Right lobe of liver (tissue), 6 donors: ENCODE data around the gene RASGRP3. TPM values are rescaled to one million over a fixed set of nuclear protein-coding genes. Genes with fewer than 3 reads are reported as not detected.

Experiments used
- ATAC-seq, 4 donors: fragments of 200-7000 bp; cut with Tn5 transposase; one replicate each; pipeline ENCODE4 v1.9.1; 2020; ENCODE audit warnings: mild to moderate bottlenecking in 4 of 4, moderate library complexity in 4 of 4
- DNase-seq, 3 donors: peaks; one replicate each; pipeline ENCODE4 v3.0.0-alpha.2; 2020
- H3K27ac ChIP-seq, 3 donors: fragments of 200-600 bp; one replicate each; pipeline ENCODE4 v1.8.0; 2022
- H3K27me3 ChIP-seq, 2 donors: fragments of 200-600 bp; one replicate each; pipeline ENCODE4 v1.8.0; 2022
- H3K36me3 ChIP-seq, 4 donors: fragments of 200-600 bp; sonication (generic) in 1 of 4; one replicate each; pipeline versions ENCODE4 v1.5.1 to v1.8.0; 2017 to 2022; ENCODE audit warnings: control low read depth in 1 of 4
- H3K4me1 ChIP-seq, 4 donors: fragments of 200-600 bp; sonication (generic) in 1 of 4; one replicate each; pipeline versions ENCODE4 v1.5.1 to v1.8.0; 2017 to 2022; ENCODE audit warnings: control low read depth in 1 of 4
- H3K4me3 ChIP-seq, 3 donors: fragments of 200-600 bp; one replicate each; pipeline ENCODE4 v1.8.0; 2022
- H3K9me3 ChIP-seq, 4 donors: fragments of 200-600 bp; sonication (generic) in 1 of 4; one replicate each; pipeline versions ENCODE4 v1.5.1 to v1.8.0; 2017 to 2022; ENCODE audit warnings: control low read depth in 1 of 4
- CTCF ChIP-seq, 4 donors: fragments of 200-600 bp in 3 of 4; fragments of 450-650 bp in 1 of 4; IDR thresholded peaks; one replicate each; pipeline versions ENCODE4 v1.5.1 to v1.8.0; 2016 to 2022; ENCODE audit warnings: antibody characterized with exemption in 4 of 4, mild to moderate bottlenecking in 2 of 4
- POLR2A ChIP-seq: fragments of 450-650 bp; IDR thresholded peaks from one replicate; pipeline ENCODE4 v1.6.1; 2017; ENCODE audit warnings: antibody characterized with exemption, mild to moderate bottlenecking
- WGBS: methylation state at CpG from one replicate; pipeline ENCODE4 v1.1.6; 2018; ENCODE audit warnings: low coverage, low lambda C conversion rate; ENCODE audit not compliant: insufficient coverage; ENCODE audit errors: missing lambda C conversion rate; 5-methylcytosine and 5-hydroxymethylcytosine counted together
- intact Hi-C, 2 donors: fragments of 100-400 bp; cut with DNase I; formaldehyde crosslinking; loops; one replicate each; pipeline versions ENCODE4 v1.11.2 to v1.14.1; 2022
- total RNA-seq, 6 experiments: library from RNA; depleted of rRNA in 2 of 6; stranded (reverse); fragments of >200 nt in 2 of 6; fragmentation: NEBNext Ultra II Directional in 3 of 6; extraction: Animal tissue kit (Norgen Biotek cat#: 25700) in 3 of 6; gene quantifications; one replicate each; pipeline versions ENCODE4 v1.1.0 to v1.2.4, GENCODE V29; 2016 to 2023
- donor health status: DM: no; HTN: yes; CAD: no.
- donor health status: DM: no; HTN: no; CAD: no.
- donor health status: DM: no; HTN: no; CAD: no.
- donor health status: DM: no; HTN: yes; CAD: no.
- donor health status: DM: no; HTN: yes; CAD: no.

Gene RASGRP3
- total RNA-seq, 6 experiments from 2014 or later: 3.0 to 11.5 (median 5.0) TPM

- H3K4me3 ChIP-seq: no peak overlapping the region
- H3K36me3 ChIP-seq: peaks cover 0 to 7% (median under 1%) of the 10 kb centered on the region in 4 donors
- intact Hi-C loops: no loop called here
- no peaks in the 10 kb centered on the region for H3K27me3 ChIP-seq
- no peak for DNase-seq
- ATAC-seq: no peak
- H3K27ac ChIP-seq: no peak overlapping the region
- H3K9me3 ChIP-seq: no peaks in the 10 kb centered on the region
- peaks cover 0 to 11% (median 5%) of the 10 kb centered on the region in 4 donors for H3K4me1 ChIP-seq
- 74% methylated on average over 3 of the region's 3 CpGs for WGBS
- TF ChIP-seq POLR2A (no peak), CTCF (IDR thresholded peaks at IDR 0.05) (no peak)
These were observed 120.6 kb downstream of the RASGRP3 start for GRCh38 chr2:33597026-33597425.

DNA sequence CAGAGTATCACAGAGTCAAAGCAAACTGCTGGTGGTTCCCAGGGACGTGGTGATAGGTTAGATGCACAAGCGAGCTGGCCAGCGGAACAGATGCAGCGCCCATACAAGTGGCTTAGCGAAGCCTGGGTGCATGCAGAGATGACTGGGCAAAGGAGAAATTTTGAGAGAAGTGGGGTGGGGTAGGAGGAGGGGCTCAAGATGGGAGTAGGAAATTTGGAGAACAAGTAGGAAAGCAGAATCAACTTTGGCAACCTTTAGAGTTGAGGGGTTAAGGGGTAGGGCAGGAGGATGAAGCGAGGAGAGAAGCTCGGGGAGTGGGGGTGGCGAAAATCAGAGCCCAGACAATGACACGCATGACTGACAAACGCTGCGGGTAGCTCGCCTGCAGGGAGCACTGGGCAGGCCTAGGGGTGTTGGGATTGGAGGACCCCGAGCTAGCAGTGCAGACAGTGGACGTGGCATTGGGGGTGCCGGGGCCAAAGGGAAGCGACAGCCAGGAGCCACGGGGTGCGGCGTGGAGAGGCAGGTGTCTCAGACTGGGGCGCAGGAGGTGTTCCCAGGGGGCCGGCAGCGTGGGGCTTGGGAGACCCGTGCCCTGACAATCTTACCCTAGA is 122.2 kb downstream of the RASGRP3 start:
- WGBS: 0% methylated on average over 14 of the region's 23 CpGs
- peaks cover 0 to 11% (median 5%) of the 10 kb centered on the region in 4 donors for H3K4me1 ChIP-seq
- intact Hi-C loops: no loop called here
- DNase-seq (peak in 2 of 3 donors; percentile 48 to 49), ATAC-seq (peak; percentile 9 to 43 (median 28))
- H3K36me3 ChIP-seq: no peaks in the 10 kb centered on the region
- H3K4me3 ChIP-seq: peak overlapping the region; percentile 69 to 87 (median 87)
- H3K9me3 ChIP-seq: no peaks in the 10 kb centered on the region
- H3K27me3 ChIP-seq: no peaks in the 10 kb centered on the region
- no peak for TF ChIP-seq POLR2A
- TF ChIP-seq CTCF (IDR thresholded peaks at IDR 0.05): no peak
- peak overlapping the region; percentile 54 to 71 (median 59) for H3K27ac ChIP-seq

DNA sequence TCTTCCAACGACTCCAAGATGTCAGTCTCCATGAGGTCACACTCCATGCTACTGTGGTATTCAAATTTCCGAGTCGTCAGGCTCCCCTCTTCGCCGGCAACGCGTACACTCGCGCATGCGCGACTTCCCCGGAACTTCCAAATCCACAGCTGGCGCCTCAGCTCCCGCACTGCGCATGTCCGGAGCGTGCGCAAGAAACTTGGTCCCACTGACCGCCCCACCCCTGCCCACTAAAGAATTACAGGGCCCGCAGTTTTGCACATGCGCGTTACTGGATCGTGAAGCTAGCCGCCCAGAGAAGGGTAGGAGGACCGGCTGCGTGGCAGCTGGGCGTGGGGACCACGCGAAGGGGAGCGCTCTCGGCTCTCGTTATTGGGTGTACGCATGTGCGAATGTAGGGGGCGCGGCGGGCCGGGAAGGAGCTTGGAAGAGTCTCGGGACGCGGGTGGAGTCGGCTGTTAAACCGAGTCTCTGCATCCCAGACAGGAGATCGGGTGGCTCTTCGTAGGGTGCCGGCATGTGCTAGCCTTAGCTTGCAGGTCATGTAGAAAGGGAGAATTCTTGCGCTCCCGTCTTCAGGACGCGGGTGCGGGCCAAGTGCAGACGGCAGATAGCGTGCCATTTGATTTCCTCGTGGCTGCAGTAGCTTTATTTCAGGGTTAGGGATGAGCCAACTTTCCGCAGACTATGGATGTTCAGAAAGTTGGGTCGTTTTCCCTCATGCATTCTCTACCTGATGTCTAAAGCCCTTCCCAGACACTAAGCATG is 122.9 kb downstream of the RASGRP3 start, which contains the start of gene FAM98A:
TSS of gene FAM98A (minus strand) at position 125 of the 768 bp plus-strand sequence. CDS start at position 47, 78 bp downstream.
- intact Hi-C loops: no loop called here
- H3K4me3 ChIP-seq: peak within 1 kb of the TSS; percentile 69 to 87 (median 87)
- peak within 1 kb of the TSS; percentile 54 to 71 (median 59) for H3K27ac ChIP-seq
- no peaks in the 10 kb centered on the region for H3K27me3 ChIP-seq
- peaks cover 0 to 11% (median 5%) of the 10 kb centered on the region in 4 donors for H3K4me1 ChIP-seq
- ATAC-seq (peak; percentile 98 to 99 (median 98)), DNase-seq (peak; percentile 99)
- TF ChIP-seq POLR2A: peak; percentile 55
- peak in 2 of 4 donors; percentile 17 to 18 for TF ChIP-seq CTCF (IDR thresholded peaks at IDR 0.05)
- H3K36me3 ChIP-seq: no peaks in the 10 kb centered on the region
- 3% methylated on average over 21 of the region's 56 CpGs for WGBS
- no peaks in the 10 kb centered on the region for H3K9me3 ChIP-seq

DNA sequence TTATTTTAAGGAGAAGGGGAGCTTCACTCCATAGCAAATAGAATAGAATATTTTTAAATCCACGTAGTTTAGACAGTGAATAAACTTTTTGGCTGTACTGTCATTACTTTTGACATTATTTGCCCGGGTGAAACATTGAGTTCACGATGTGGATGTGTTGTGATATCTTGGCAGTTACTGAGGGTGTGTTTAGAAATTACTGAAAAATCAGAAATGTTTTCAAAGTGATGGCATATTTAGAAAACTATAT is 123.4 kb downstream of the RASGRP3 start:
- TF ChIP-seq POLR2A (no peak), CTCF (IDR thresholded peaks at IDR 0.05) (no peak)
- H3K9me3 ChIP-seq: no peaks in the 10 kb centered on the region
- H3K27ac ChIP-seq: no peak overlapping the region
- H3K4me3 ChIP-seq: peak overlapping the region; percentile 69 to 87 (median 87)
- no peak for ATAC-seq
- 14% methylated on average over 3 of the region's 3 CpGs for WGBS
- intact Hi-C loops: no loop called here
- H3K36me3 ChIP-seq: no peaks in the 10 kb centered on the region
- DNase-seq: no peak
- peaks cover 0 to 11% (median 5%) of the 10 kb centered on the region in 4 donors for H3K4me1 ChIP-seq
- no peaks in the 10 kb centered on the region for H3K27me3 ChIP-seq
